Fibroblast of villous mesenchyme (primary cell): ENCODE data around the gene ANXA1. TPM values are rescaled to one million over a fixed set of nuclear protein-coding genes. Genes with fewer than 3 reads are reported as not detected.

Experiments used
- DNase-seq: peaks from one replicate; pipeline ENCODE4 v3.0.0-alpha.2; 2010; ENCODE audit warnings: low read depth
- H3K4me3 ChIP-seq: 2 replicates; pipeline ENCODE4 v1.5.1; 2011; ENCODE audit warnings: low read depth, mild to moderate bottlenecking, low read length
- CTCF ChIP-seq: IDR thresholded peaks from 2 replicates; pipeline ENCODE4 v1.5.1; 2012; ENCODE audit warnings: low read depth, mild to moderate bottlenecking, low read length; ENCODE audit not compliant: insufficient read depth
- total RNA-seq: library from RNA; depleted of rRNA; stranded (reverse); fragments of >200 nt; gene quantifications from 2 replicates; pipeline ENCODE4 v1.2.3, GENCODE V29; 2012

ANXA1 gene
- total RNA-seq, 1 donor = 798 TPM

GRCh38 chr9:73137286-73137899, 14.3 kb upstream of the ANXA1 start:
- no peak for DNase-seq
- H3K4me3 ChIP-seq = no peak overlapping the region
- TF ChIP-seq CTCF = no peak

- no peak for TF ChIP-seq CTCF
- no peak for DNase-seq
- no peak overlapping the region for H3K4me3 ChIP-seq
These were observed 13.8 kb upstream of the ANXA1 start for GRCh38 chr9:73137914-73138313.

- TF ChIP-seq CTCF = no peak
- DNase-seq = no peak
- no peak overlapping the region for H3K4me3 ChIP-seq
These were observed 13.1 kb upstream of the ANXA1 start for GRCh38 chr9:73138516-73138915.

GRCh38 chr9:73141282-73141681, 10.4 kb upstream of the ANXA1 start:
- no peak for DNase-seq
- no peak overlapping the region for H3K4me3 ChIP-seq
- TF ChIP-seq CTCF = no peak

- peak; percentile 90 for DNase-seq
- H3K4me3 ChIP-seq = no peak overlapping the region
- TF ChIP-seq CTCF = no peak
These were observed 7.8 kb upstream of the ANXA1 start for GRCh38 chr9:73143711-73144328.

GRCh38 chr9:73146111-73146815, 5.4 kb upstream of the ANXA1 start:
- TF ChIP-seq CTCF = no peak
- no peak for DNase-seq
- no peak overlapping the region for H3K4me3 ChIP-seq
